ENCODE data around the gene JMJD1C. TPM values are rescaled to one million over a fixed set of nuclear protein-coding genes. Genes with fewer than 3 reads are reported as not detected.

Gene JMJD1C
- total and polyA plus RNA-seq, 2 donors (not counting 3 experiments of a cell fraction or from before 2014, with no cell fraction given) = 32.1 to 97.1 TPM

DNA sequence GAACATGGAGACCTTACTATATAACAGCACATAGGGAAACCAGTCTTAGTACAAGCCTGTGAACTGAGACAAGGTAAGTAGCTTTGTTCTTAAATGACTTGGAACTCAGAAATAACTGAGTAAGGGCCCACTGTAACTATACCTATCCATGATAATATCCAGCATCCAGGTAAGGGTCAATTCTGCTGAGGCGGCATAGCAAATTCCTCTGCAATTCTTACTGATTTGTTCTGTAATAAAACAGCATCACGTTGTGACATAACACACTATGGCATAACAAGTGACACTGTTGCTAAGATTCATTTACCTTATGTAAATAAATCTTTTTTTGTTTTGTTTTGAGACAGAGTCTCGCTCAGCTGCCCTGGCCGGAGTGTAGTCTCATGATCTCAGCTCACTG is 97.4 kb downstream of the JMJD1C start:
- Histone ChIP-seq H3K4me1 (ENCODE audit: control insufficient read depth, extremely low read depth, insufficient read depth, low read length) (no peaks in the 10 kb centered on the region), H3K27me3 (ENCODE audit: control insufficient read depth in 2 of 2, insufficient read depth in 2 of 2, low read length in 2 of 2) (no peaks in the 10 kb centered on the region), H3K9ac (replicated peaks; ENCODE audit: extremely low read depth, insufficient read depth, low read length) (no peak overlapping the region), H4K20me1 (replicated peaks; ENCODE audit: control insufficient read depth, extremely low read depth, insufficient read depth, low read length) (no peaks in the 10 kb centered on the region), H3K9me3 (replicated peaks; ENCODE audit: control insufficient read depth, insufficient read depth, low read length) (no peaks in the 10 kb centered on the region), H3K4me3 (replicated peaks in 1 of 3; ENCODE audit: insufficient read depth in 1 of 3, low read depth in 1 of 3, low read length in 3 of 3) (no peak overlapping the region), H3K9me1 (replicated peaks; ENCODE audit: control insufficient read depth, extremely low read depth, insufficient read depth, low read length) (no peaks in the 10 kb centered on the region), H3K36me3 (ENCODE audit: control insufficient read depth in 2 of 2, extremely low read depth in 1 of 2, insufficient read depth in 2 of 2, low read length in 2 of 2) (no peaks in the 10 kb centered on the region), H3K4me2 (ENCODE audit: insufficient read depth, low read length) (no peak overlapping the region), H3K79me2 (ENCODE audit: control insufficient read depth, insufficient read depth, low read length) (peaks cover 28% of the 10 kb centered on the region), H2AFZ (ENCODE audit: low read depth, low read length) (no peak overlapping the region), H3K27ac (ENCODE audit: insufficient read depth, low read depth, low read length) (no peak overlapping the region)
- no TSS peak for BruUV-seq (replicated peaks)
- FAIRE-seq (no peak), DNase-seq (ENCODE audit: low read depth, low spot score) (no peak)
- ChIA-PET POLR2A (no interaction called here), CTCF (interaction anchor here (0.6 to 1.9 kb wide), 2 partner anchors 13 to 16 kb away, joined by 3 to 5 read pairs; no protein-coding TSS in a partner anchor)
- dilution Hi-C loops (cut with MboI; ENCODE audit: extremely low pct_ligation_motif_present, low sequenced_read_pairs) = no loop called here
- TF ChIP-seq GATA2 (IDR thresholded peaks at IDR 0.05; ENCODE audit: insufficient read depth, insufficient read length, low read depth, low read length) = no peak
- TF ChIP-seq, protein P1, sequence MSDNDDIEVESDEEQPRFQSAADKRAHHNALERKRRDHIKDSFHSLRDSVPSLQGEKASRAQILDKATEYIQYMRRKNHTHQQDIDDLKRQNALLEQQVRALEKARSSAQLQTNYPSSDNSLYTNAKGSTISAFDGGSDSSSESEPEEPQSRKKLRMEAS (IDR thresholded peaks at IDR 0.05; ENCODE audit: insufficient read depth, insufficient read length) = no peak
- no peak for TF ChIP-seq MYC (IDR thresholded peaks at IDR 0.05; ENCODE audit: low read depth, low read length)
- no peak for TF ChIP-seq JUN (IDR thresholded peaks at IDR 0.05; ENCODE audit: borderline replicate concordance, insufficient read depth, insufficient read length, low read depth)
- no peak for TF ChIP-seq POLR2A (IDR thresholded peaks at IDR 0.05; ENCODE audit: low read depth, low read length)
- TF ChIP-seq, protein P2, sequence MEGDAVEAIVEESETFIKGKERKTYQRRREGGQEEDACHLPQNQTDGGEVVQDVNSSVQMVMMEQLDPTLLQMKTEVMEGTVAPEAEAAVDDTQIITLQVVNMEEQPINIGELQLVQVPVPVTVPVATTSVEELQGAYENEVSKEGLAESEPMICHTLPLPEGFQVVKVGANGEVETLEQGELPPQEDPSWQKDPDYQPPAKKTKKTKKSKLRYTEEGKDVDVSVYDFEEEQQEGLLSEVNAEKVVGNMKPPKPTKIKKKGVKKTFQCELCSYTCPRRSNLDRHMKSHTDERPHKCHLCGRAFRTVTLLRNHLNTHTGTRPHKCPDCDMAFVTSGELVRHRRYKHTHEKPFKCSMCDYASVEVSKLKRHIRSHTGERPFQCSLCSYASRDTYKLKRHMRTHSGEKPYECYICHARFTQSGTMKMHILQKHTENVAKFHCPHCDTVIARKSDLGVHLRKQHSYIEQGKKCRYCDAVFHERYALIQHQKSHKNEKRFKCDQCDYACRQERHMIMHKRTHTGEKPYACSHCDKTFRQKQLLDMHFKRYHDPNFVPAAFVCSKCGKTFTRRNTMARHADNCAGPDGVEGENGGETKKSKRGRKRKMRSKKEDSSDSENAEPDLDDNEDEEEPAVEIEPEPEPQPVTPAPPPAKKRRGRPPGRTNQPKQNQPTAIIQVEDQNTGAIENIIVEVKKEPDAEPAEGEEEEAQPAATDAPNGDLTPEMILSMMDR (IDR thresholded peaks at IDR 0.05; ENCODE audit: extremely low read depth in 1 of 2, insufficient read depth in 1 of 2, low read depth in 1 of 2, low read length in 2 of 2) = no peak
- no peak for TF ChIP-seq POLR2AphosphoS5 (IDR thresholded peaks at IDR 0.05; ENCODE audit: insufficient read depth, low read depth, low read length)
- no peak for TF ChIP-seq EZH2 (IDR thresholded peaks at IDR 0.05; ENCODE audit: borderline replicate concordance, low read depth, low read length, severe bottlenecking)
- no peak for TF ChIP-seq FOS (IDR thresholded peaks at IDR 0.05; ENCODE audit: borderline replicate concordance, insufficient read depth, low read length)
- intact Hi-C loops (cut with micrococcal nuclease) = no loop called here

All from endothelial cell of umbilical vein (primary cell).